ENCODE measurements around the gene GOLGA6L10. TPM values are rescaled to one million over a fixed set of nuclear protein-coding genes. Genes with fewer than 3 reads are reported as not detected.
"Not testable (repeated sequence)": the region's sequence is repeated elsewhere in the genome, so short reads cannot be mapped to it uniquely, and the experiment has no call there.

The GOLGA6L10 gene
- polyA plus RNA-seq, 4 donors = 3.0 to 18.7 (median 5.3) TPM

- not testable (repeated sequence) for DNase-seq (ENCODE audit: low read depth in 4 of 4, low spot score in 3 of 4)
Measured at GRCh38 chr15:82343851-82344250, 5.4 kb downstream of the GOLGA6L10 start.

DNA sequence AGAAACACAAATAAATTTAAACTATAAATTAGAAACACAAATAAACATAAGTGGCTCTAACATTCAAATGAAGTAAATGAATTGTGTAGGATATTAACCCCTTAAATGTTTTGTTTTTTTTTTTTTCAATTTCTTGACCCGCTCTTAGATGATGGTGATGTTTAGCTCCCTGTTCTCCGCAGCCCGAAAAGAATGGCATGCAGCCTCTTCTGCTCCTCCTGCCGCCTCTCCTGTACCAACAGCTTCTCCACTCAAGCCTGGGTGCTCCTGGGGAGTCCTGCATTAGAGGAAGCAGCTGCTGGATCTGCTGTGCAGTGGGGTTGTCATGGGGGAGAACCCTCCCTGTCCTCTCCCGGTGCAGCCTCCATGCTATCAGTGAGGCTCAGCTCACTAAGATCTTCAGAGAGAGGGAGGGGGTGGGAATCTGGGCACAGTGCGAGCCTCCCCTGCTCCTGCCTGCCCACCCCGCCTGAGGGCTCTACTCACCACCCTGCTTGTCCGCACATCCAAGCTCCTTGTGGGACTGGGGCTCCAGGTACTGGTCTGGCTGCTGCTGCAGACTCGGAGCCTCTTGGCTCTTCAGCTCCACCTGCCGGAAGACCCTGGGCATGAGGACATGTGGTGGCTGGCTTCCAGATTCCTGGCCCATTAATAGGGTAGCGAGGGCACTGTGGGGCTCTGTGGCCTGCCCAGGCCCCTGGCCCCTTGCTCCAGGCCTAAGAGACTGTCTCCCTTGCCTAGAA is 6.5 kb downstream of the GOLGA6L10 start:
- not testable (repeated sequence) for DNase-seq (ENCODE audit: low read depth in 4 of 4, low spot score in 3 of 4)

GRCh38 chr15:82338573-82338972 is 10.7 kb downstream of the GOLGA6L10 start:
- not testable (repeated sequence) for DNase-seq (ENCODE audit: low read depth in 4 of 4, low spot score in 3 of 4)

DNA sequence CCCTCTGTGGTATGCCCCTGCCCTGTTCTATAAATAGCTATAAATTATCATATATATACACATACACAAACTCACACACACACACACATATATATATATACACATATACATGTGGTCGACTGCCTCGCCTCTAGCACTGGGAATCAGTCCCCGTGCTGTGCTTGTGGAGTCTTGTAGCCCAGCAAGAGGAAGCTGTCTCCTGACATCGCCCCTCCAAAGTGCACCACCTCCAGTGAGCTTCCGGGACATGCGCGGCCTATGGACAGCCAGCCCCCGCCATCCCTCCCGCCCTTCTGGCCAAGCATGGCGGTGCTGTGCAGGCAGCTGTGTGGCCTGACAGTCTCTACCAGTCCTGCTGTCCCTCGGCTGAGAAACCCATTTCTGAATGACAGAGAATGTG is 11.2 kb downstream of the GOLGA6L10 start:
- DNase-seq (ENCODE audit: low read depth in 4 of 4, low spot score in 3 of 4) = not testable (repeated sequence)

GRCh38 chr15:82337051-82337450 is 12.2 kb downstream of the GOLGA6L10 start:
- not testable (repeated sequence) for DNase-seq (ENCODE audit: low read depth in 4 of 4, low spot score in 3 of 4)

GRCh38 chr15:82336180-82336647 is 13.1 kb downstream of the GOLGA6L10 start:
- not testable (repeated sequence) for DNase-seq (ENCODE audit: low read depth in 4 of 4, low spot score in 3 of 4)

DNA sequence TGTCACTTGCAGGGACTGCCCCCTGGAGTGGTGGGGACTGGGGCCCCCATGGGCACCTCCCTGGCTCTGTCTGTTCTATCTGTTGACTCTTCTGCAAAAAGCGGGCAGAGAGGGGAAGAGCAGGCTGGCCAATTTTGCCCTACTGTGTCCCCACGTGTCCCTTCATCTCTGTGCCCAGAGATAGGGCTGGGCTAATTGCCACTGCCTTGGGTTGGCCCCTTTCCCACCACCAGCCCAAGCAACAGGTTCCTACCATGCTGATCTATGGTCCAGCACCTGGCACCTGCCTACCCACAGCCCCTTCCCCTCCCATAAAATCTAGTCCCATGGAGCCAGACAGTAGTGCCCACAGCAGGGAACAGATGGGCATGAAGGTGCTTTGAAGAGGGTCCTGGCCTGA is 14.3 kb downstream of the GOLGA6L10 start:
- not testable (repeated sequence) for DNase-seq (ENCODE audit: low read depth in 4 of 4, low spot score in 3 of 4)

- DNase-seq (ENCODE audit: low read depth in 4 of 4, low spot score in 3 of 4) = not testable (repeated sequence)
Measured at GRCh38 chr15:82334554-82334932, 14.7 kb downstream of the GOLGA6L10 start.

DNA sequence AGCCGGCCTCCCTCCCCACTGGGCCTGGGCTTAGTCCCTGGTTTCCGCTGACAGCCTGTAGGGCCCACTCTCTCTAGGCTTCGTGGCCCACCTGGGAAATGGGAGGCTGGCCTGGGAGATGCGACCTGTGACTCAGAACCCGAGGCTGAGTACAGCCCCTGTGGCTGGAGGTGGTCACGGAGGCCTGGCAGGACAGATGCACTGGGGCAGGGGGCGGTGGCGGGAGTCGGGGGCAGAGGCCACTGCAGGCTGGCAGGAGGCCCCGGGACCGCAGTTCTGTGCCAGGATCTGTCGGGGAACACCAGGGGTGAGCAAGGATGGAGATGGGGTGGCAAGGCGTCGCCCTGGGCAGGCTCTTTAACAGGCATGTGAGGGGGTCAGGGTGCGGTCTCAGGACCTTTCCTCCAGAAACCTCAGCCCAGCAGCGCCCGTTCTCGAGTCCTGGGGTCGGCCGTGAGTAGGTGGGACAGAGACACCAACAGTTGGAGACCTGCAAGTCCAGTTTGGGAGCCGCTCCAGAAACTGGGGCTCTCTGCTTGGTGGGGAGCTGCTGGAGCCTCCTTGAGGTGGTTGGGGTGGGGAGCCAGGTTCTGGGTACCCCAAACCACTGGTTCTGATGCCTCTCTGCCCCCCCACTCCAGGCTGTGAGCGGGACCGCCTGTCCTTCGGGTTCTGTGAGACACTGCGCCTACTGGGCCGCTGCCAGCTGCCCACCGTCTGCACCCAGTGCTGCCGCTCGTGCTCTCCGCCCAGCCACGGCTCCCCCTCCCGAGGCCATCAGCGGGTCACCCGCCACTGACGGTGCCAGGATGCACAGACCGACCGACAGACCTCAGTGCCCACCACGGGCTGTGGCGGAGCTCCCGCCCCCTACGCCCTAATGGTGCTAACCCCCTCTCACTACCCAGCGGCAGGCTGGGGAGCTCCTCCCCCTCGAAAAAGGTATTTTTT is 15.4 kb downstream of the GOLGA6L10 start:
- DNase-seq (ENCODE audit: low read depth in 4 of 4, low spot score in 3 of 4) = not testable (repeated sequence)

- DNase-seq (ENCODE audit: low read depth in 4 of 4, low spot score in 3 of 4) = not testable (repeated sequence)
Measured at GRCh38 chr15:82332711-82333602, 16.3 kb downstream of the GOLGA6L10 start.

- DNase-seq (ENCODE audit: low read depth in 4 of 4, low spot score in 3 of 4) = not testable (repeated sequence)
Measured at GRCh38 chr15:82331576-82332304, 17.5 kb downstream of the GOLGA6L10 start.

DNA sequence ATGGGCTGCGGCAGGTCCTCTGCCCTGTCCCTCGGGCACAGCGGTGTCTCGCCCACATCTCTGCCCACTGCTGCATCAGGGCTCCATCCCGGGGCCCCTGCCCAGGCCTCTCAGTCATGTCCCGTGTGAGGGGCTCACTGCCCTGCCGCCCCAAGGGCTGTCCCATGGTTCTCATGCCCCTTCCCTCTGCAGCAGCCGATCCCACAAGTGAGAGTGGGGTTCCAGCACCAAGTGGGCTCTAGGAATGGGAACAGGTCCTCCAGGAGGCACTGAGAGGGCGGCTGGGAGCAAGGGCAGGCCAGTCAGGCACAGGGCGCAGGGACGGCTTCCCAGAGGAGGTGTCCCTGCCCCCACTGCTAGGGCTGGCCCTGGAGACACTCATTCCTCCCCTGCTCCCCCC is 18.4 kb downstream of the GOLGA6L10 start:
- DNase-seq (ENCODE audit: low read depth in 4 of 4, low spot score in 3 of 4) = not testable (repeated sequence)

DNA sequence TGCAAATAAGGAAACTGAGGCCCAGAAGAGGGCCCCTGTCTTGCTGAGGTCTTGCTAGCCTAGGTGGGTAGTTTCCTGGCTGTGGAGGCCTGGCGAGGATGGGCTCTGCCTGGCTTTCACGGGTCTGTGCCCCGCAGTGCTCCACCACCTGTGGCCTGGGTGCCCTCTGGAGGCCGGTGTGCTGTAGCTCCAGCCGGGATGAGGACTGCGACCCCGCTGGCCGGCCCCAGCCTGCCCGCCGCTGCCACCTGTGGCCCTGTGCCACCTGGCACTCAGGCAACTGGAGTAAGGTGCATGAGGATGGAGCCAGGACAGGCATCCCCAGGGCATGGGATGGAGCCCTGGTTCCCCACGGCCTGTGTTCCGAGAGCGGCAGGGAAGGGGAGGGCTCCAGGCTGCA is 20.2 kb downstream of the GOLGA6L10 start:
- not testable (repeated sequence) for DNase-seq (ENCODE audit: low read depth in 4 of 4, low spot score in 3 of 4)

DNA sequence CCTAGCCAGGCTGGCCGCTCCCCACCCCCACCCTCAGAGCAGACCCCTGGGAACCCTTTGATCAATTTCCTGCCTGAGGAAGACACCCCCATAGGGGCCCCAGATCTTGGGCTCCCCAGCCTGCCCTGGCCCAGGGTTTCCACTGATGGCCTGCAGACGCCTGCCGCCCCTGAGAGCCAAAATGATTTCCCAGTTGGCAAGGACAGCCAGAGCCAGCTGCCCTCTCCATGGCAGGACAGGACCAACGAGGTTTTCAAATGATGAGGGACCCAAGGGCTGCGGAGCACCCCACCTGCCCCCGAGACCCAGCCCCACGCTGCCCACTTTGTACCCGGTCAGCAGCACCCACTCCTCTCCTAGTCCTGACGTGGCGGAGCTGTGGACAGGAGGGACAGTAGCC is 21.9 kb downstream of the GOLGA6L10 start:
- not testable (repeated sequence) for DNase-seq (ENCODE audit: low read depth in 4 of 4, low spot score in 3 of 4)

DNA sequence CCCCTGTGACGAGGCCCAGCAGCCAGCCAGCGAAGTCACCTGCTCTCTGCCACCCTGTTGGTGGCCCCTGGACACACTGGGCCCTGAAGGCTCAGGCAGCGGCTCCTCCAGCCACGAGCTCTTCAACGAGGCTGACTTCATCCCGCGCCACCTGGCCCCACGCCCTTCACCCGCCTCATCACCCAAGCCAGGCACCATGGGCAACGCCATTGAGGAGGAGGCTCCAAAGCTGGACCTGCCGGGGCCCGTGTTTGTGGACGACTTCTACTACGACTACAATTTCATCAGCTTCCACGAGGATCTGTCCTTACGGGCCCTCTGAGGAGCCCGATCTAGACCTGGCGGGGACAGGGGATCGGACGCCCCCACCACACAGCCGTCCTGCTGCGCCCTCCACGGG is 22.4 kb downstream of the GOLGA6L10 start:
- DNase-seq (ENCODE audit: low read depth in 4 of 4, low spot score in 3 of 4) = not testable (repeated sequence)

GRCh38 chr15:82325646-82326045 is 23.6 kb downstream of the GOLGA6L10 start:
- not testable (repeated sequence) for DNase-seq (ENCODE audit: low read depth in 4 of 4, low spot score in 3 of 4)

- not testable (repeated sequence) for DNase-seq (ENCODE audit: low read depth in 4 of 4, low spot score in 3 of 4)
Measured at GRCh38 chr15:82324831-82325230, 24.4 kb downstream of the GOLGA6L10 start.

GRCh38 chr15:82322488-82322887 is 26.8 kb downstream of the GOLGA6L10 start:
- DNase-seq (ENCODE audit: low read depth in 4 of 4, low spot score in 3 of 4) = not testable (repeated sequence)

- DNase-seq (ENCODE audit: low read depth in 4 of 4, low spot score in 3 of 4) = not testable (repeated sequence)
Measured at GRCh38 chr15:82320861-82321260, 28.4 kb downstream of the GOLGA6L10 start.
